IPS DF 19.7 (cell line): ENCODE results near the gene PRKAG2.

Experiments
- DNase-seq: peaks from one replicate; pipeline ENCODE4 v3.0.0-alpha.2; 2013; ENCODE audit warnings: low read depth, low spot score

PRKAG2 gene

DNA sequence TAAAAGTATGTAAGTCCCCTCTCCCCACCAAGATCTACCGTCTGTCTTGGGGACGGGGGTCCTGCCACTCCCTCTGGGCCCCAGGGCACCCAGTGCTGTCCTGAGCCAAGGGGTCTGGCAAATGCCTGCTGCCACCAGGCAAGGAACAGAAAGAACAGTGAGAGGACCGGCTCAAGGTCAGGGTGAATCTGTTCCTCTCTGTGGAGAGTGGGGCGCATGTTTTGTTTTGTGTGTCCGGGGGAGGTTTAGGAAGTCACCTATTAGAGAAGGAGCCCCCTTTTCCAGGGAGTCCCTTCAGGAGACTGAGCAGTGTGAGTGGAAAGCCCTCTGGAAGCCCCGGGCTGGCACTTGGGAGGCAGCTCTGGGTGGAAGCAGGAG, 198.7 kb downstream of the PRKAG2 start:
- no peak for DNase-seq

GRCh38 chr7:151677581-151678226, 199.2 kb downstream of the PRKAG2 start:
- DNase-seq: no peak

DNA sequence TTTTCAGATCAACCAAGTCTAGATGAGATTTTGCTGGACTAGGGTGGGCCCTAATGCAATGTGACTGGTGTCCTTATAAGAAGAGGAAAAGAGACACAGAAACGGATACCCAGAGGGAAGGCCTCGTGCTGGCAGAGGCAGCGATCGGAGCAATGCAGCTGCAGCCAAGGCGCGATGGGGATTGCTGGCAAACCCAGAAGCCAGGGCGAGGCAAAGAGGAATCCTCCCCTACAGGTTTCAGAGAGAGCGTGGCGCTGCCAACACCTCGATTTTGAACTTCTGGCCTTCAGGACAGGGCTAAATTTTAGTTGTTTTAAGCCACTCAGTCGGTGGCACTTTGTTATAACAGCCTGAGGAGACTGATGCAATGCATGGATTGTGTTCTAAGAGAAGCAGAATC, 200.2 kb downstream of the PRKAG2 start:
- no peak for DNase-seq

- DNase-seq: no peak
These were observed 201.6 kb downstream of the PRKAG2 start for GRCh38 chr7:151675196-151675920.

DNA sequence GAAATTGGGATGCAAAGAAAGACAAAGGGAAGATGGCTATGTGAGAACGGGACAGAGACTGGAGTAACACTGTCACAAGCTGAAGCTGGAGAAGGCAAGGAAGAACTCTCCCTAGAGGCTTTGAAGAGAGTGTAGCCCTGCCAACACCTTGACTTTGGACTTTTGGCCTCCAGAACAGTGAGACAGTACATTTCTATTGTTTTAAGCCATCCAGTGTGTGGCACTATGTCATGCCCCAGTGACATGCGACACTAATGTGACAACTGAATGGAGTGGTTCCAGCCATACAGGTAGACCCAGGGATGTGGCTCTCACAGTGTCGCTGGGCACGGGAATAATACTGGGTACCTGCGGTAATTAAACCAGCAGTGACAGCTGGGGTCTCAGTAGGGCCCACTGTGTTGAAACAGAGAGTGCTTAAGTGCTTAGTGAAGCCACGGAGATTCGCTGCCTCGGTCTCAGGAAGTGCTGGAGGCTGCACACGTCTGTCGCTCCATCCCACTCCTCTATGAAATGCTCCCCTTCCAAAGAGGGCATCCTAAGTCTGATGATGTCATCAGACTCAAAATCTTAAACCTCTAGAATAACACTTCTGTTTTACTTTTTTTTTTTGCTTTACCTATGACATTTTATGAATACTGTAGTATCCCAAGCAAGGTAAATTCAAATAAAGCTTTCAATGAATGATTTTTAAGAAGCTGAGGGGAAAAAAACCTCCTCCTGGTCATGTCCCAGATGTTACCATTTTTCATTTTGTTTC, 202.6 kb downstream of the PRKAG2 start:
- no peak for DNase-seq

DNA sequence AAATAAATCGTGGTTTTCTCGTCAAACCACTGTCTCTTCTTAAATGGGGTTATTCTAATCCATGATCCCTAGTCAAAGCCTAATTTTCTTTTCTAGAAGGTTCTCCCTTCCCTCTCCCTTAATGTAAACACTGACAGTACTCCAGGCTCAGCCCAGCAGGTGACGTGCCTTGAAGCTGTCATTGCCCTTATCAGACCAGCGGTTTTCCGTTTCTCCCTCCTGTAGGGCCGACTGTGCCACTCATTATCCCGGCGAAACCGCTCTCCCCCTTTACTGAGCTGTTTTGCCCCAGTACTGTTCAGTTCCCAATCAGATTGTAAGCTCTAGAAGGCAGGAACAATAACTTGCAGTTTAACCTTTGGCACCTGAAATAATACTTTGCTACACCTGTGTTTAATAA, 203.7 kb downstream of the PRKAG2 start:
- no peak for DNase-seq

GRCh38 chr7:151672716-151673115, 204.2 kb downstream of the PRKAG2 start:
- no peak for DNase-seq

DNA sequence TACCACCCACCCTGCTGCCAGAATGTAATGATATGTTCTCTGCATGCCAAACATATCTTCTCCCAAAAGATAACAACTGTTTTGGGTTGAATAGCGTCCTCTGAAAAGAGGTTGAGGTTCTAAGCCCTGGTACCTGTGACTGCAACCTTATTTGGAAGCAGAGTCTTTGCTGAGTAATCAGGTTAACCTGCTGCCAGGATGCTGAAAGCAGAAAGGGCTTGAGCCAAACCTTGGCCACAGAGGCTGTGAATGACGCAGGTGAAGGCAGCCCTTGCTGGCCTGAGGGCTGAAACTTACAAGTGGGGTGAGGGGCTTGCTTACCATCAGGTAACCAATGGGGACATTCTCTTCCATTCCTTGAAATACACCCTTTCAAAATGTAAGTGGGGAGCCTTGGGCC, 205.4 kb downstream of the PRKAG2 start:
- peak; percentile 28 for DNase-seq

GRCh38 chr7:151669762-151670161, 207.2 kb downstream of the PRKAG2 start:
- no peak for DNase-seq

DNA sequence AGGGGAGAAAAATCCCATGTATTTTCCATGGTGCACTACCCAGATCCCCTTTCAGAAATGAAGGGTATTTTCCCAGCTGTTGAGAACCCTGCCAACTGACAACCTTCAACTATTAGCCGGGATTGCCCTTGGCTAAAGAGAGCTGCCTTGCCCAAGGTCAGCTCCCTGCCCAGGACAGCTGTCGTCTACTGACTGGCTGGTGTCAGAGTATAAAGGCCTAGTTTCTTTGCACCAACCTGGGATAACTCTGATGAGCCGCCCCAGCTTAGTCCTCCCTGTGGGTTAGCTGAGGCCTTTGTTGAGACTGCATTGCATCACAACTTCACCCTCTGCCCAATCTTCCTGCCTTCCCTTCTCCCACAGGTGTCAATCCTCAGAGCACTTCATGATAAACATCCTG, 210.0 kb downstream of the PRKAG2 start:
- no peak for DNase-seq

DNA sequence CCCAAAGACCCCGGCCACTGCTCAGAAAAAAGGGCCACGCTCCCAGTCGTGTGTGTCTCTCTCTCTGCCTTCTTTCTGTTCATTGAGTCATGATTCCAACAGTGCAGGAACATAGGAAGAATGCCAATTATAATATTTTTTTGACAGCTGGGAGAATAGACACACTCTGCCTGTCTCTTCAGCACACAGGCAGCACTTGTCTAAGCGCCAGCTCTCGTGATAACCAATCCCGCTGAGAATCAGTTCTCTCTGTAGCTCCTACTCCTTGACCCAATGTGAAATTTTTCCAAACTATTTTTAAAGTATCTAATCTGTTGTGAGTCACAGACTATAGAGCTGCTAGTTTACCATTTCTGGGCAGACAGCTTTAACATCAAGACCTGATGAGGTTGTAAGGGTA, 211.5 kb downstream of the PRKAG2 start:
- no peak for DNase-seq

DNA sequence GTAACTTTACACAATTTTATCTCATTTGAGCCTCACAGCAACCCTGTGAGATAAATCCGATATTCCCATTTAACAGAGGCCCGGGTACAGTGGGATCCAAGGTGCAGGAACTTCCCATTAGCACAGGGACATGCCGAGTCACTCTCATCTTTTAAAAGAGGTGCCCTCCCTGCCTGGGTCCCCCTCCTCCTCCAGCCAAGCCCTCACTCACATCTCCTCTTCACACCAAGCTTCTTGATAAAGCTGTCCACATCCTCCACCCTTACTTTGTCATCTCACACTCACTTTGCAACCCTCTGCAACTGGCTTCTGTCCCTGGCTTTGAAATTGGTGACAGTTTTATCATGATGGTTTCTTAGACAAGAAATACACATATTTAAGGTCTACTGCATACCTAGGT, 212.6 kb downstream of the PRKAG2 start:
- DNase-seq: no peak

DNA sequence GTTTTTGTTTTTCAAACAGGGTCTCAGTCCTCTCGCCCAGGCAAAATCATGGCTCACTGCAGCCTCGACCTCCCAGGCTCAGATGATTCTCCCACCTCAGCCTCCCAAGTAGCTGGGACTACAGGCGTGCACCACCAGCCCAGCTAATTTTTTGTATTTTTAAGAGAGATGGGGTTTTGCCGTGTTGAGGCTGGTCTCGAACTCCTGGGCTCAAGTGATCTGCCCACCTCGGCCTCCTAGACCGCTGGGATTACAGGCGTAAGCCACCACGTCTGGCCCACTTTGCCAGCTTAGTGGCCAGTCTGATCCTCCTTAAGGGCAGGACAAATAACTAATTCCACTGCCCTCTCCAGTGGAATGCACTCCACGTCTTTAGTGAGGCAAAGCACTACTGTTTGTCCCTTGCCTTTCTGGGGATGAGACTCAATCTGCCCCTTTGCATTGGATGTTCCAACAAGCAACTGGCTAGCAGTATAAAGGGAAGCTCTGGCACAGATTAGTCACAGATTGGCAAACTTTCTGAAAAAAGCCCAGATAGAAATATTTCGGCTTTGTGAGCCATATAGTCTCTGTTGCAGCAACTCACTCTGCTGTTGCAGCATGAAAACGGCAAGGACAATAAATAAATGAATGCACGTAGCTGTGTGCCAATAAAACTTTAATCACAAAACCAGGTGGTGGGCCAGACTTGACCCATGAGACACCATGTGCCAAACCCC, 213.4 kb downstream of the PRKAG2 start:
- DNase-seq: no peak

DNA sequence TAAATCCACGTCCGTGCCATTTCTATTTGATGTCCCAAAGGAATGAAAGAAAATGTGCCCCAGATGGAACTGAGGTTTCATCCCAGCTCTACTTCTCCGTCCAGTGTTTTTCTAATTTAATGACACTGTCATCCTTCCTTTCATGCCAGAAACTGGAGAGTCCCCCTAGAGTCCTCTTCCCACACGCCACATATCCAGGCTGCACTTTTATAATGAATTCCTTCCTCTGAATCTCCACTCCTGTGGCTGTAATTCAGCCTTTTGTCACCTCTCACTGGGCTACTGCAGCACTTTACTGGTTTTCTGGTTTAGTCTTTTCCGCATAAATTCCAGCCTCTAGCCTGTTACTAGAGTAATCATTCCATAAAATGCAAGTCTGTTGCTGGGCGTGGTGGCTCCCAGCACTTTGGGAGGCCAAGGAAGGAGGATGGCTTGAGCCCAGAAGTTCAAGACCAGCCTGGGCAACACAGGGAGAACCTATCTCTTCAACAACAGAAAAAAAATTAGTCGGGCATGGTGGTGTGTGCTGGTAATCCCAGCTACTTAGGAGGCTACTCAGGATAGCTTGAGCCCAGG, 214.6 kb downstream of the PRKAG2 start:
- no peak for DNase-seq

DNA sequence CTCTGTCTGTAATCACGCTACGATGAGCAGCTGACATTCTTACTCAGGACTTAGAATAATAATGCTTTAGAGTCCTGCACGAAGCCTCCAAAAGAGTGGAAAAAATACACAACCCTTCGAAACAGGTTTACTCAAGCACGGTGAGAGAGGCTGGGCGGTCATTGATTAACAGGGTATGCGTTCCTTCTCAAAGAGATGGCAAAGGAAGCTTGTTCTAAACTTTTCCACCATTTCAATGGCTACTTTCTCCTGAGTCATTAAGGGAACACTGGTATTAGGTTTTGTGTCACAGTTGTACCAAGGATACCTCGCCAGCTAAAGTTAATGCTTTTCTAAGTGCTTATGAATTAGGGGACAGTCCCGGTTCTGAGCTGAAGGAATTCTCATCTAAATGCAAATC, 215.3 kb downstream of the PRKAG2 start:
- no peak for DNase-seq

GRCh38 chr7:151660141-151660540, 216.8 kb downstream of the PRKAG2 start:
- no peak for DNase-seq

GRCh38 chr7:151659219-151659618, 217.7 kb downstream of the PRKAG2 start:
- DNase-seq: no peak

DNA sequence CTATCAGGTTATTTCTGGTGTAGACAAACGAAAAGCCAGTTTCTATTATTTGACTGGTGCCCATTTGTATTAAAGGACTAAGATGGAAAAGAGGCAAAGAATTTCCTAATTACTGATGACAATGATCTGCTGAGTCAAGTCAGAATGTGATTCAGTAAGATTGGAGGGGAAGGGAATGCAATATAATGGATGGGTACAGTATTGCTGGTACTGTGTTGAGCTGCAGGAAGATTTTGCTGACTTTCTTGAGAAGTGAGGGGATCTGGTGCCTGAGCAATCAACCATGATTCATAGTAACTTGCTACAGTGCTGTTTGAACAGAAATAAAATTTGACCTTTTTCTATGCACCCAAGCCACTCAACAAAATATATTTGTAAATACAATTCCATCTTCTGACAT, 218.1 kb downstream of the PRKAG2 start:
- no peak for DNase-seq

GRCh38 chr7:151657173-151657572, 219.7 kb downstream of the PRKAG2 start:
- no peak for DNase-seq

- no peak for DNase-seq
These were observed 221.4 kb downstream of the PRKAG2 start for GRCh38 chr7:151655555-151655954.

DNA sequence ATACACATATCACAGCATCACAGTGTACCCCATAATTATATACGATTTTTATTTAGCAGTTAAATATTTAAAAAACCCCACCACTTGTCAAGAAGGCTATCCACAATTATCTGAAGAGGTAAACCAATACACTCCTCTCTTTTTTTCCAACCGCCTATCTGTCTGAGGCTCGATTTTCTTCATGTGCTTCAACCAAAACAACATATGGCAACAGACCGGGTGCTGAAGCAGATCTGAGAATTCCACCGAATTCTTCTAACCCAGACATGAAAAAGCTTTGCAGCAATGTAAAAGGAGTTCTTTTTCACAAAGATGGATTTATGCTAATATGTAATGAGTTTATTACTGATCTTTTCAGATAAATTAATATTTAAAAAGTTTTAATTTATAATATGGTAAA, 224.8 kb downstream of the PRKAG2 start:
- DNase-seq: no peak

GRCh38 chr7:151650161-151650560, 226.8 kb downstream of the PRKAG2 start:
- no peak for DNase-seq
